Fibroblast of skin of right quadriceps (primary cell): Measurements from ENCODE around the gene DCAF6.
A peak's percentile ranks its signal among the peaks of the same experiment; 100 is the strongest.
"Not testable (repeated sequence)": the region's sequence is repeated elsewhere in the genome, so short reads cannot be mapped to it uniquely, and the experiment has no call there.

Experiments
- DNase-seq: peaks from one replicate; pipeline ENCODE4 v3.0.0-alpha.2; 2013

The DCAF6 gene

DNA sequence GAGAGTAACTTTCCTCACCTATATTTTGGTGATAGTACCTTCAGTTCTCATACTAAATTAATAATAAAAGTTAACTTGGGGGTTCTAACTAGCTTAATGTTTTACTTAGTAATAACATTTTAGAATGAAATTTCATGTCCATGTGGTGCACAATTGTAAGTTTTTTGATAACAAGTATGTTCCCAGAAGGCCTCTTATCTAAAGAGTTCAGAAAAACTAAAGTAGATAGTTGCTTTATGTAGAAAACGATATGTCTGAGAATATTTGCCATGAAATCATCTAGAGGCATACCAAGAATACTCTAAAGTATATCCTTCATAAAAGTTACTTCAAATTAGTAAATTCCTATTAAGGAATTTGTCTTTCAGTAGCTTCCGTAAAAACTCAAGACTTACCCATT, 12.4 kb upstream of the DCAF6 start:
- DNase-seq = no peak

DNA sequence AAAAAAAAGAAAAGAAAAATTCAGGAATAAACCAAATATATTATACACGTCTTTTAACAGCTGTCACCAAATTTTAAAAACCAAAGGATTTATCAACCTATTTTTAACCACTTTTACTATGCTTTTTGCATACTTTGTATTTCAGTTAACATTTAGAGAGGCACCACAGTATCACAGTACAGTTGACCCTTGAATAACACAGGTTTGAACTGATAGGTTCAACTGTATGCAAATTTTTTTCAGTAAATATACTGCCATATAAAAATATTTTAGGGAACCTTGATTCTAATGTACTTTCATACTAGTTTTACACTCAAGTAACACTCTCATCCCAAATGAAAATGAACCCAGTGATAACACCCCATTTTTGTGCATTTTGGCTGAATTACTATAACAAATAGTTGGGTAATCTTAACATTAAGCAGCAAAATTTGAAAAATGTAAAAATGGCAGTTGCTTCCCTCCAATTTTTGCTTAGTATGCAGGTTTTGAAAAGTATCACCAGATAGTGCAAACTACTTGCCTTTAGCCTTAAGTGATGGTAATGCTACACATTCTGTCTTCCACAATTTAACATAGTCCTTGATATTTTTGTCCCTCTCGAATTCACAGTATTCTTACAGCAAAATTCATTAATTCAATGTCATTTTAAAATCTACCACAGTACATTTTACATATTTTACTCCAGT, 11.8 kb upstream of the DCAF6 start:
- DNase-seq = no peak

DNA sequence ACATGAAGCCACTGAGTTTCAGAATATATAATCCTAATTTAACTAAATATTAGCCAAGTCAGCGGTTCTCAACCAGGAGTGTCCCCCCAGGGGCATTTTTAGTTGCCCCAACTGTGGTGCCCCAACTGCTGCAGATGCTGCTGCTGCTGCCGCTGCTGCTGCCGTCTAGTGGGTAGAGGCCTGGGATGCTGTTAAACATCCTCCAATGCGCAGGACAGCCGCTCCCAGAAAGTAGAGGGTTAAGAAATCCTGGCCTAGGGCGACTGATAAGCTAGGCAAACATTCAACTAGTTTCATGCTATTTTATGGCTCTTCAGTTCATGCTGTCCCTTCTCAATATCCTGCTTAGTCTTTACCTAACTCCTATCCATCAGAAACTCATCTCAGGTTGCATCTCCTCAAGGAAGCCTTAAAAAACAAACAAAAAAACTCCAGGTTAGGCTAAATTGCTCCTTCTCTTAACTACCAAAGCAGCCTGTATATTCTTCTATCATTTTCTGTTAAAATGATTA, 9.9 kb upstream of the DCAF6 start:
- DNase-seq = no peak

DNA sequence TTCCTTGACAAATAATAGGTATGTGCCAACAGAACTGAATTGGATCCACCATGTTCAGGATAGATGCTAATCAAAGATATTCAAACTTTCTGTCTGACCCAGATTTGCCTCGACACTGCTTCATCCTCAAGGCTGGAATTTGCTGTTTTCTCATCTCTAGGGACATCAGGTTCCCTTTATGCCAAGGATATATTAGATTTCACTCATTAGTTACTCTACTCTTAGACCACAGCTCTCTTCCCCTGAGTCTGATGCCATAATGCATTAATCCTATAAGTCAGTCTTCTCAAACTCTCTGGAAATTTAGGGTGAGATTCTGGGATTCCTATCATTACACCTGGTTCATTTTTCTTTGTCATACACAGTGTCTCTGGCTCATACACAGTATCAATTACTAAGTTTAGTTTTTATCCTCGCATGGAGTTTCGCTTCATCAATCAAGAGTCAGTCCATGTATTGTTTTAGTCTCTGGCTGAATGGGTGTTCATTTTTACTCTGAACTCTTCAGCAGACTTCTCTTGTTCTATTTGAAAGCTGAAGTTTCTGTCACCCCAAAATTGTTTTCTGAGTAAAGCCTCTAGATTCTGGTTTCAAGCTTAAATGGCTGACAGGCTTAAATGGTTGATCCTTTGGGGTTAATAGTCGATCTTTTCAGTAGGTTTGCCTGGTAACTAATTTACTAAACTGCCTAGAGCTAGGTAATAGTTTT, 9.3 kb upstream of the DCAF6 start:
- DNase-seq = no peak

DNA sequence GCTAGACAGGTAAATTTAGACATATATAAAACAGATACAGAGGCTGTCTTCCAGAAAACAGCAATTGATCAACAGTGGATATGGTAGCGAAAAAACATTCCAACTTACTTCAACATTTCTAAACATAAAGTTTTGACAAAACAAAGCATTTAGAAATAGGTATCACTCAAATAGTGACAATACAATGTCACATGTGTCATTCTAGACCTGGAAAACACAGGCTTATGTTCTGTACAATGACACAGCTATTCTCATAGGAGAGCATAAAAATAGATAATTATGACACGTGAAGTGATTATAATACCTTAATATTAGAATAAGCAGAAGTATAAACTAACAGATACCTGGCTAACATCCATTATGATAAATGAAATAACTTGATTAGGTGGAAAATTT, 8.0 kb upstream of the DCAF6 start:
- no peak for DNase-seq

DNA sequence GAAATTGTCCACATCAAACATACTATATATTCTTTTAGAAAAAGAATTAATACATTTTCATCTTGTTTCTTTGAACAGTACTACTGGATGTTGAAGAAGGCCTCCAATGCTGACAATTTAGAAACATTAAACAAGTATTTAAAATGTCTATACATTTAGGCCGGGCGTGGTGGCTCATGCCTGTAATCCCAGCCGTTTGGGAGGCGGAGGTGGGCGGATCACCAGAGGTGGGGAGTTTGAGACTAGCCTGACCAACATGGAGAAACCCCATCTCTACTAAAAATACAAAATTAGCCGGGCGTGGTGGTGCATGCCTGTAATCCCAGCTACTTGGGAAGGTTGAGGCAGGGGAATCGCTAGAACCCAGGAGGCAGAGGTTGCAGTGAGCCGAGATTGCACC, 7.6 kb upstream of the DCAF6 start:
- not testable (repeated sequence) for DNase-seq

DNA sequence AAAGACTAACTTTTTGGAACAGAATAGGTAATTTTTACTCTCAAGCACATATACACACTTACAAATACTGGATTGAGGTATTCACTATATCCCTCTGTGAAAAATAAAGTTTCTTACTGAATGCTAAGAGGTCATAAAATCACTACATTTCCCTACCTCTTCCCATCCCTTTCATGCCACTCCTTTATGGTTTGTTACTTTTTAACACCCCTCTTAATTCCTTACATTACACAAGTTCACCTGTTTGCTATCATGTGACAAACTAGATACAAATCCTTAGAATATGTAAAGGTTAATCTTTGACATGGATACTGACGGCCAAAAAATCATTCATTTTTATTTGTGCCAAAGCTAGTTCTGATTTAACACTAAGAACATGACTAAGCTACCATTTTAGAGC, 6.8 kb upstream of the DCAF6 start:
- no peak for DNase-seq

DNA sequence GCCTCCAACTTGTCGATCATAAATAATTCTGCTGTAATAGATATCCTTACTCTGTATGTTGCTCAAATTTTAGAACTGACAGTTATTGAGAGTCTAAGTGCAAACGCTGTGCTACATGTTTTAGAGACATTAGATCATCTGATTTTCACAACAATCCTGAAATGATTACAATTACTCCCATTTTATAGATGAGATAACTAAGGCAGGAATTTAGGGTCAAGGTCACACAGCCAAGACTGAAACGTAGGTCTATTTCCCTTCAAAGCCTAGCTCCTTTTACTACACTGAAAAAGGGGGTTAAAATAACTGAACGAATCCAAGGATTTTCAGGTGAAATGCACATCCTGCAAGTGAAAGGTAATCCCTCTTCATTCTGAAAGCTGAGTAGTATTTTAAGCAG, 2.7 kb upstream of the DCAF6 start:
- no peak for DNase-seq

DNA sequence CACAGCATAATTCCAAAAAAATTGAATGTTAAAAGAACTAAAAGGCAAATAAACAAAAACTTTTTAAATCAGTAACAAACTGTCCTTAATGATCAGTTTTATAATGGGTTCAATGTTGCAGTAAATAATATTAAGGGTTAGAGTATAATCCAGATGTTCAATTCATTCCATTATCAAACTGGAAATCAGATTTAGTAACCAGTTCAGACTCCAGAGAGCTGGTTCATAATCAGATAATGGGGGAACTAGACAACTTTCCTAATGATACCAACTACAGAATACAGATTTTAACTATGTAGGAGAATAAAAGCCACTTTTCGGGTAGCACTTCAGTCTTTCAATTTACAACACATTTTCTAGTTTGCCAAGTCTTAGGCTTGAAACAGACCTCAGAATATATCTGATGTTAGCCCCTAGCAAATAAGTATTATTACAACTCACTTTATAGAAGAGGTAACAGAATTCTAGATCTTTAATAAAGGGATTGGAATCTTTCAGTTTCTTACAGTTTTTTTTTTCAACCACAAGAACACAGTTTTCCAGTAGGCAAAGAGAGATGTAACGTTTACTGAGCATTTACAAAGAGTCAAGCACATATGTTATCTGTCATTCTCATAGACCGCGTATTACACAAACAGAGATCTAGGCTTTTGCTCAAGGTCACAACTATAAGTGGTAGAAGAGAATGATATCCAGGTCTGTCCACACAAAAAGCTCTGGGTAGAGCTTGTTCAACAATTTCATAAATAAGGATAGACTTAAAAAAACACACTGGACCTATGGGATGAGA, 1.9 kb upstream of the DCAF6 start:
- peak; percentile 13 for DNase-seq

DNA sequence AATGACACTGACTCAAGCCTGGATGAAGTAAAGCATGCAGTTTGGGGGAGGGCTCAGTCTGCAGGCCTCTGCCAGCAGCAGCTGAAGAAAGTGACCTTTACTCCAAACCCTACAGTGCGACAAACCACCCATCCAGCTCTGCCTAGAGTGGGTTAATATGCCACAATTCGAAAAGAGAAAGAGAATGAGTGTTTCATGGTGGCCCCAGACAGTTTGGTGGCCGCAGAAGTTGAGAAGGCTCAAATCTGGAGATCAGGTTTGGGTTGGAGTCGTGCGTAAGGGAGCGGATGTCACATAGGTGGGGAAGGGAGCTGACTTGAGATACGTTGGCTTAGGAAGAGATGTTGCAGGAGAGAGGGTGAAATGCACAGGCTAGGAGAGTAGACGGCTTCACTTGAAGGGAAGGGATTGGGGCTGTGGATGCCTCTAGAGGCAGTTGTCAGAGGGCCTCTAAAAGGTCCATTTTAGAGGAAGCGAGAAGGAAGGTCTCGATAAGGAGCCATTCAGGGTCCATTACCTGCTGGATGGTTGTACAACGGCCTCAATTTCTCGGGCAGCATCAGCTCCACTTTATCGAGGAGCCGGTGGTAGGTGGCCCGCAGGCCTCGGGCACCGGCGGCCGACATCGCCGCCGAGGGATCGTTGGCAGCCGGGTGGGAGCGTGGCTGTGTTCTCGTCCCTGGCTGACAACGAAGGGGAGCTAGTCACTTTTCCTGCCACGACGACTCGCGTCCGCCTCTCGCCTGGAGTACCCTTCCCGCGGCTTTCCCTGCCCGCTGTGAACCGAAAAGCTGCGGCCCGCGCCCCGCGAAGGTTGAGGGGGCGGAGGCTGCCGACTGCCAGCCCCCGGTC, 1.0 kb upstream of the DCAF6 start:
- peak; percentile 24 for DNase-seq

DNA sequence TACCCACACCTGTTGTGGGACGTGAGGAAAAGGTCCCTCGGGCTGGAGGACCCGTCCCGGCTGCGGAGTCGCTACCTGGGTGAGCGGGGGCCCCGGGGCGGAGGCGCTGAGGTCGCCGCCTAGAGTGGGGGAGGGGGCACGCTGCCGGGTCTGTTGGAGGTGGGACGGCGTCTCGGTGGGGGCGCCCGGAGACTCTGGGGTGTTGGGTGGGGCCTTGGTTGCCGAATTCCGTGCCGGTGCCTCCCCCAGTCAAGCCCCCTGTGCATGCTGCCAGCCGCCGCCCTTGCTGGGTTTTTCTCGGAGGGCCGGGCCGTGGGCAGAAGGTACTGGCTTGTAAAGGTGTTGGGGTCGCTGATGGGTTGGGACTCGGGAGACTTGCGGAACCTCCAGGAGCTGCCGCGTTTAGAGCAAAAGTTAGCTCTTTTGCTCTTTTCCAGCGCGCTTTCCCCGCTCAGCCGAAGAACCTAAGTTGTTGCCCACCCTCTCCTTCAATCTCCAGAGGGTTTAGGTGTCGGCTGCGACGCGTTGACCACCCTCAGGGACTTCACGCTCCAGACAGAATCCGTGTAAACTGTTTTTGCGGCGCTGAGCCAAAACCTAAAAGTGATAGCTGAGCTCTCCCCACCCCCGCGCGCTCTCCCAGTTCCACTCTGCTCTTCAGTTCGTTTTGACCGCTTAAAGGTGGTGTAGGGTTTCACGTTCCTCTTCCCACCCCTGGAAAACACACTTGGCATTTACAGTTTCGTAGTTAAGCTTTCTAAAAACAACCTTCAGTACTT, 636 bp downstream of the DCAF6 start, which contains the start of gene MPC2:
MPC2 (minus strand) TSS at position 143 of the 779 bp plus-strand sequence. CDS start 1,231 bp downstream, outside the sequence.
- peak; percentile 71 for DNase-seq

DNA sequence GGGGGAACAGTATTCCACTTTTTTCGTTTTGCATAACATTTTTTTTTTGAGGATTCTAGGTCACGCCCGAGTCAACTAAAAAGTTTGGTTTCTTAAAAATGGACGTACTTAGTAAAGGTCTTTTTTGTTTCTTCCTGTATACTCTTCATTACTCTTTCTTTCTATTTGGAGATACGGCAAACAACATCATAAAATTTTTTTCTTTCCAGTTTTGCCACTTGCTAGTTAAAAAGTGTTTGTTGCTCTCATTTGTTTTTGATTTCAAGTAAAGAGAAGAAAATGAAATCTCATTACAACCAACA, 1.2 kb downstream of the DCAF6 start:
- no peak for DNase-seq

DNA sequence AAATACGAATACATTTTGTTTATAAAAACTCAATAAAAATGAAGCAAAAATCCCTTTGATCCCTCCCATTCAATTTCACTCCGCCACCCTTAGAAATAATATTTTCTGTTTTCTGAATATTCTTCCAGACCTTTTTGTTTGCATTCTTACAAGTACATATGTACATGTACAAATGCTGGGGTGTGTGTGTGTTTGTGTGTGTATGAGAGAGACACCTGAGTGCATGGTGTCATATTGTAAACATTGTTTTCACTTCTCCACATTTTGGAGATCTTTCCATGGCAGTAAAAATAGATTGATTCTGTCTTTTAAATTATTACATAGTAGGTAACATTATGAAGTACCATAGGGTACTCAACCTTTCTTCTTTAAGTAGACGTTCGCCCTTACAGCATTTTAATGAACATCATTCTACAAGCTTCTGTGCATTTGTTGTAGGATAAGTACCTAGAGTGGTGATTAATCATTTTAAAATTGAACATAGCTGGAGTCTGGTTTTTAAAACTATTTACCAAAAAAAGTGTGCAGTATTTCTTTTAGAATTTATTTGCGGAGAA, 1.7 kb downstream of the DCAF6 start:
- DNase-seq = no peak

DNA sequence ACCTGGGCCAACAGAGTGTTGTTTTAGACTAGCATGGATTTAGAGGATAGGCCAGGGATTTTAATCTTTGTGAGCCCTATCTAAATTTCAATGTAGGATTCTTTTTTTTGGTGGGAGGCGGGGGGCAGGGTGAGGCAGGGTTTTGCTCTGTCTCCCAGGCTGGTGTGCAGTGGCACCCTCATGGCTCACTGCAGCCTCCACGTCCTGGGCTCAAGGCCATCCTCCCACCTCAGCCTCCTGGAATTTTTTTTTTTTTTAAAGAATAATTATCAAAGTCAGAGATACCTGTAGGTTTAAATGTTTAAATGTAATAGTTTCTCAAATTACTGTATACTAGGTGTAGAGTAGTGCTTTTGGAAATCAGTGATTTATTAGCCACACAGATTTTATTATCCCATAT, 3.8 kb downstream of the DCAF6 start:
- DNase-seq = no peak

DNA sequence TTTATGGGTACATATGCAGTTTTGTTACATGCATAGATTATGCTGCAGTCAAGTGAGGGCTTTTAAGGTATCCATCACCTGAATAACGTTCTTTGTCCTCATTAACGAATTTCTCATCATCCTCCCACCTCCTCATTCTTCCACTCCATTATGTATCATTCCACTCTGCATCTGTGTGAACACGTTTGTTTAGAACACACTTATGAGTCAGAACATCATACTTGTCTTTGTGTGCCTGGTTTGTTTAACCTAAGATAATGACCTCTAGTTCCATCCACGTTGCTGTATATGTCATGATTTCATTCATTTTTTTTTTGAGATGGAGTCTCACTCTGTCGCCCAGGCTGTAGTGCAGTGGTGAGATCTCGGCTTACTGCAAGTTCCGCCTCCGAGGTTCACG, 7.1 kb downstream of the DCAF6 start:
- no peak for DNase-seq

DNA sequence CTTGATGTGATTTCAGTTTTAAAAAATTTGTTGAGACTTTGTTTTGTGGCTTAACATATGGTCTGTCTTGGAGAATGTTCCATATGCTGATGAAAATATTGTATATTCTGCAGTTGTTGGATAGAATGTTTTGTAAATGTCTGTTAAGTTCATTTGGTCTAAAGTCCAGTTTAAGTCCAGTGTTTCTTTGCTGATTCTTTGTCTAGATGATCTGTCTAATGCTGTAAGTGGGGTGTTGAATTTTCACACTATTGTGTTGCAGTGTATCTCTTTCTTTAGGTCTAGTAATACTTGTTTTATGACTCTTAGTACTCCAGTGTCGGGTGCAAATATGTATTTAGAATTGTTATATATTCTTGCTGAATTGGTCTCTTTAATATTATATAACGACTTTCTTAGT, 11.2 kb downstream of the DCAF6 start:
- DNase-seq = no peak

DNA sequence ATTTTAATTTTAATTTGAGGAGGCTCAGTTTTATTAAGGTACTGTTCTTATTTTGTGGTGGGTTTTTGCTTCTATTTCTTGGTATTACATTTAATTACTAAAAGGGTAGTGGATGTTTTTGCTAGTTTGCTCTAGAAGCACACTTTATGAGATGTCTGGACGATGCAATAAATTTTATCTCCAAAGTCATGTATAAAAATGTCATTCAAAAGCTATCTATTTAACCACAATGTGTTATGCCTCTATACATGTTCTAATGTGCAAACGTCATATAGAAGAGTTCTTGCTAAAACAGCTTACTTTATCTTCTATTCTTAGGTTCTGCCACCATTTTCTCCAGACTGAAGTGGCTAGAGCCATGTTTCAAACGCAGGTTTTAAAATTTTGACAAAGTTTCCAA, 13.3 kb downstream of the DCAF6 start:
- peak; percentile 3 for DNase-seq

DNA sequence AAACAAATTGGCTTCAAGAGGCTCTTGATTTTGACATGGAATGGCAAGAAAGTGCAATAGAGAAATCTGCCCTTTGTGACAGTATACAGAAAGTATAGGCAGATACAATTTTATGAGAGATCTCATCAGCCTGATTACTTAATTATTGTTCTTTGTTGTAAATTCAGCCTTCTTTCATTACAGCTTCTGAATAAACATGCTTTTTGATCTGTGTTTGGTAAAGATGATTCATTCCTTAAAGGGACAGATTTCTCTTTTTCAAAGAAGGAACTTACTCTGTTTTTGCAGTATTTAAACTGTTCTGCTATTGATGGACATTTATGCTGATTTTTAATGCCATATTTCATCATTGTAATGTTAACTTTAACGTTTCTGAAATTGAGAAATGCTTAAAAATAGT, 14.1 kb downstream of the DCAF6 start:
- DNase-seq = no peak

DNA sequence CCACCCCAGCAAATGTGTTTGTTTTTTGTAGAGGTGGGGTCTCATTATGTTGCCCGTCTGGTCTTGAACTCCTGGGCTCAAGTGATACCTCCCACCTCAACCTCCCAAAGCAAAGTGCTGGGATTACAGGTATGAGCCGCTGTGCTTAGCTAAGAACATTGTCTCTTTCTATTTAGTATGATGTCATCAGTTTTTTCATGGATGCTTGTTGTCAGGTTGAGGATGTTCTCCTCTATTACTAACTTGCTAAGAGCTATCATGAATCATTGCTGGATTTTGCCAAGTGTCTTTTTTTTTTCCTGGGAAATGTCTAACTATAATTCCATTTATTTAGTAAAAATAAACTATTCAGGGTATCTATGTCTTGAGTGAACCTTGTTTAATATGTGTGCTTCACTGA, 19.4 kb downstream of the DCAF6 start:
- DNase-seq = no peak

DNA sequence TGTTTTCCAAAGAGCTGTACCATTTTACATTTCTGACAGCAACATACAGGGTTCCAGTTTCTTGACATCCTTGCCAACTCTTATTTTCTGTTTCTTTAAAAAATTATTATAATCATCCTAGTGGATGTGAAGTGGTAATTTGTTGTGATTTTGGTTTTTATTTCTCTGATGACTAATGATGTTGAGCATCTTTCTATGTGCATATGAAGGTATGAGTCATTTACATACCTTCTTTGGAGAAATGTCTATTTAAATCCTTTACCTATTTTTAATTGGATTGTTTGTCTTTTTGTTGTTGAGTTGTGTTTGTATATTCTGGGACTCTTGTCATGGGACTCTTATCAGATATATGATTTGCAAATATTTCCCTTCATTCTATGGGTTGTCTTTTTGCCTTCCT, 21.2 kb downstream of the DCAF6 start:
- DNase-seq = peak; percentile 10

DNA sequence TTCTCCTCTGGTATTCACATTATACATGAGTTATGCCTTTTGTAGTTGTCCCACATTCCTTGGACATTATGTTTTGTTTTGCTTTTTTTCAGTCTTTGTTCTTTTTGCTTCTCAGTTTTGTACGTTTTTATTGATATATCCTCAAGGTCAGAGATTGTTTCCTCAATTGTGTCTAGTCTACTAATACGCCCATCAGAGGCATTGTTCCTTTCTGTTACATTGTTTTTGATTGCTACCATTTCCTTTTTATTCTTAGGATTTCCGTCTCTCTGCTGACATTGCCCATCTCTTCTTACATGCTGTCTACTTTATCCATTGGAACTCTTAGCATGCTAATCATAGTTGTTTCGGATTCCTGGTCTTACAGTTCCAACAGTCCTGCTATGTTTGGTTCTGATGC, 28.2 kb downstream of the DCAF6 start:
- DNase-seq = no peak

DNA sequence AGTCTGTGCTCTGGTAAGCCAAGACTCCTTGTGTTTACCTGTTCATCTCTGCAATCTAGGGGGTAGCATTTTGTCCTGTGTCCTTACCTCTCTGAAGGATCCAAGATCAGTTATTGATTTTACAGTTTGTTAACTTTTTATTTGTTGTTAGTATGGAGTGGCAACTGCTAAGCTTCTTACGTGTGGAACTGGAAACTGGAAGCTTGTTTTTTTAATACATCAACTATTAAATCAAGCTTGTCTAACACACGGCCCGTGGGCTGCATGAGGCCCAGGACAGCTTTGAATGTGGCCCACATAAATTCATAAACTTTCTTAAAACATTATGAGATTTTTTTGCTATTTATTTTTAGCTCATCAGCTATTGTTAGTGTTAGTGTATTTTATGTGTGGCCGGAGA, 29.6 kb downstream of the DCAF6 start:
- DNase-seq = no peak
